ENCODE measurements around the gene MLIP. TPM values are rescaled to one million over a fixed set of nuclear protein-coding genes. Genes with fewer than 3 reads are reported as not detected.

MLIP gene
- total and polyA plus RNA-seq, 2 of the 13 experiments (the other 11 are each of a cell fraction or from before 2014, with no cell fraction given) = 0.08 to 0.33 TPM

DNA sequence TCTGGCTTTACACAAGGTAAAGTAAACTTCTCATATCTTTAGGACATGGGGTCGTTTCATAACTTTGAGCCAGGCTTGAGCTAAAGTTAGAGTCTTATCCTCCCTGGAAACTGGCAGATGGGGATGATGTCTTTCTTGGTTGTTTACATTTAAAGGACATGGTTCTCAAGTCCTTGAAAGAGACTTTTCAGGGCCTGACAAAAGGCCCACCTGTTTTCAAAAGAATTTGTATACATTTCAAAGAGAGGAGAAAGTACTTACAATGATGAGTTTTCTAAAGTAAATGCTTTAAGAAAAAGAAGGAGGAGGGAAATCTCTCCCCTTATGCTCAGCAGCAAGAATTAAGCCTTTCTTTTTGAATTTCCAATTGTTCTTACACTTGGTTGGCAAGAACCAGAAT, 151.3 kb downstream of the MLIP start (continued):
- TF ChIP-seq TERF1 (CRISPR knock-in tag; IDR thresholded peaks at IDR 0.05) (no peak), NKX3-1 (CRISPR knock-in tag; IDR thresholded peaks at IDR 0.05) (no peak)

- intact Hi-C loops (cut with micrococcal nuclease; ENCODE audit: unreplicated experiment) (no loop called here), in situ Hi-C loops (cut with HindIII; ENCODE audit: extremely low pct_ligation_motif_present, low pct_unique_long_range_greater_than_20kb) (no loop called here)
- H3K79me2 ChIP-seq (ENCODE audit: insufficient read depth, low read length) = no peaks in the 10 kb centered on the region
- H3K4me3 ChIP-seq (replicated peaks in 1 of 3; ENCODE audit: insufficient read depth in 1 of 3, low read depth in 2 of 3, low read length in 3 of 3) = no peak overlapping the region
- FAIRE-seq (no peak), ATAC-seq (no peak), DNase-seq (ENCODE audit: low spot score) (no peak)
- H3K4me2 ChIP-seq (ENCODE audit: low read depth, low read length) = no peak overlapping the region
- H3K27me3 ChIP-seq (ENCODE audit: control insufficient read depth in 1 of 2, insufficient read depth in 2 of 2, low read length in 2 of 2) = no peaks in the 10 kb centered on the region
- H2AFZ ChIP-seq (ENCODE audit: low read length) = no peak overlapping the region
- no peaks in the 10 kb centered on the region for H3K4me1 ChIP-seq (ENCODE audit: insufficient read depth, low read length)
- ChIA-PET CTCF (ENCODE audit: low intra/inter-chr PET ratio, low total read pairs) (no interaction called here), POLR2A (no interaction called here)
- no peaks in the 10 kb centered on the region for H4K20me1 ChIP-seq (ENCODE audit: insufficient read depth, low read length)
- no peaks in the 10 kb centered on the region for H3K9me3 ChIP-seq (ENCODE audit: low read length)
- no peak overlapping the region for H3K9ac ChIP-seq (ENCODE audit: insufficient read depth, low read depth, low read length)
- H3K36me3 ChIP-seq (replicated peaks in 1 of 2; ENCODE audit: control insufficient read depth in 1 of 2, insufficient read depth in 2 of 2, low read length in 2 of 2) = no peaks in the 10 kb centered on the region
- 7% methylated on average over 2 of the region's 2 CpGs for WGBS (ENCODE audit: low lambda C conversion rate)
- no TSS peak for BruUV-seq (replicated peaks)
- no peak overlapping the region for H3K27ac ChIP-seq (ENCODE audit: extremely low read length, insufficient read depth, low read length)
- no peak for TF ChIP-seq KDM4B (CRISPR knock-in tag; IDR thresholded peaks at IDR 0.05)
- TF ChIP-seq AKNA (CRISPR knock-in tag; IDR thresholded peaks at IDR 0.05; ENCODE audit: borderline replicate concordance) = no peak
- no peak for TF ChIP-seq ATF7 (IDR thresholded peaks at IDR 0.05)
- no peak for TF ChIP-seq ATF7 (CRISPR knock-in tag; IDR thresholded peaks at IDR 0.05)
- no peak for TF ChIP-seq ZNF431 (CRISPR knock-in tag; IDR thresholded peaks at IDR 0.05; ENCODE audit: borderline replicate concordance, low read depth)
- TF ChIP-seq ZNF136 (CRISPR knock-in tag; IDR thresholded peaks at IDR 0.05; ENCODE audit: low read depth) = no peak
- TF ChIP-seq, protein P1, sequence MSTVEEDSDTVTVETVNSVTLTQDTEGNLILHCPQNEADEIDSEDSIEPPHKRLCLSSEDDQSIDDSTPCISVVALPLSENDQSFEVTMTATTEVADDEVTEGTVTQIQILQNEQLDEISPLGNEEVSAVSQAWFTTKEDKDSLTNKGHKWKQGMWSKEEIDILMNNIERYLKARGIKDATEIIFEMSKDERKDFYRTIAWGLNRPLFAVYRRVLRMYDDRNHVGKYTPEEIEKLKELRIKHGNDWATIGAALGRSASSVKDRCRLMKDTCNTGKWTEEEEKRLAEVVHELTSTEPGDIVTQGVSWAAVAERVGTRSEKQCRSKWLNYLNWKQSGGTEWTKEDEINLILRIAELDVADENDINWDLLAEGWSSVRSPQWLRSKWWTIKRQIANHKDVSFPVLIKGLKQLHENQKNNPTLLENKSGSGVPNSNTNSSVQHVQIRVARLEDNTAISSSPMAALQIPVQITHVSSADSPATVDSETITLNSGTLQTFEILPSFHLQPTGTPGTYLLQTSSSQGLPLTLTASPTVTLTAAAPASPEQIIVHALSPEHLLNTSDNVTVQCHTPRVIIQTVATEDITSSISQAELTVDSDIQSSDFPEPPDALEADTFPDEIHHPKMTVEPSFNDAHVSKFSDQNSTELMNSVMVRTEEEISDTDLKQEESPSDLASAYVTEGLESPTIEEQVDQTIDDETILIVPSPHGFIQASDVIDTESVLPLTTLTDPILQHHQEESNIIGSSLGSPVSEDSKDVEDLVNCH (CRISPR knock-in tag; IDR thresholded peaks at IDR 0.05) = no peak
- no peak for TF ChIP-seq NR2F6 (IDR thresholded peaks at IDR 0.05)
- TF ChIP-seq NR2F6 (CRISPR knock-in tag; IDR thresholded peaks at IDR 0.05) = no peak
- TF ChIP-seq ZNF709 (CRISPR knock-in tag; IDR thresholded peaks at IDR 0.05) = no peak
- TF ChIP-seq ZNF232 (CRISPR knock-in tag; IDR thresholded peaks at IDR 0.05; ENCODE audit: borderline replicate concordance) = no peak
Measured at GRCh38 chr6:54262971-54263370, 151.7 kb downstream of the MLIP start.
